Esophagus mucosa (tissue), 1 donor: ENCODE data around the gene ANKRD53. TPM values are rescaled to one million over a fixed set of nuclear protein-coding genes. Genes with fewer than 3 reads are reported as not detected.
"Not testable (repeated sequence)": the region's sequence is repeated elsewhere in the genome, so short reads cannot be mapped to it uniquely, and the experiment has no call there.

Experiments
- ATAC-seq: fragments of 200-7000 bp; cut with Tn5 transposase; one replicate; pipeline ENCODE4 v1.9.1; 2020
- total RNA-seq: library from RNA; stranded (reverse); gene quantifications from one replicate; pipeline ENCODE4 v1.2.4, GENCODE V29; 2023
- donor health status: DM: yes; HTN: yes; CAD: no.

The ANKRD53 gene
- total RNA-seq, 1 donor from 2014 or later = 0.40 TPM

- no peak for ATAC-seq
Measured at GRCh38 chr2:70991142-70991541, 12.7 kb downstream of the ANKRD53 start.

GRCh38 chr2:70991742-70992141, 13.3 kb downstream of the ANKRD53 start:
- no peak for ATAC-seq

- ATAC-seq = no peak
Measured at GRCh38 chr2:70992945-70993853, 14.8 kb downstream of the ANKRD53 start.

- peak; percentile 42 for ATAC-seq
Measured at GRCh38 chr2:70994009-70994698, 15.7 kb downstream of the ANKRD53 start.

GRCh38 chr2:70994699-70995425, 16.4 kb downstream of the ANKRD53 start, which contains the start of gene TEX261:
Gene TEX261, minus strand, starts transcription at chr2:70994873. Its CDS starts 116 bp downstream, at chr2:70994757.
- ATAC-seq = peak; percentile 95

- peak; percentile 51 for ATAC-seq
Measured at GRCh38 chr2:70995426-70995729, 16.9 kb downstream of the ANKRD53 start.

- ATAC-seq = not testable (repeated sequence)
Measured at GRCh38 chr2:70998885-70999284, 20.5 kb downstream of the ANKRD53 start.

GRCh38 chr2:70999362-70999761, 20.9 kb downstream of the ANKRD53 start:
- ATAC-seq = no peak

GRCh38 chr2:70999931-71000330, 21.5 kb downstream of the ANKRD53 start:
- ATAC-seq = not testable (repeated sequence)

GRCh38 chr2:71000780-71001591, 22.6 kb downstream of the ANKRD53 start:
- ATAC-seq = peak; percentile 78

GRCh38 chr2:71001592-71001927, 23.1 kb downstream of the ANKRD53 start:
- peak; percentile 16 for ATAC-seq

GRCh38 chr2:71001981-71002570, 23.6 kb downstream of the ANKRD53 start:
- ATAC-seq = peak; percentile 19

GRCh38 chr2:71003396-71003795, 25.0 kb downstream of the ANKRD53 start:
- ATAC-seq = no peak

- ATAC-seq = no peak
Measured at GRCh38 chr2:71003966-71004755, 25.7 kb downstream of the ANKRD53 start.

- no peak for ATAC-seq
Measured at GRCh38 chr2:71004857-71005256, 26.4 kb downstream of the ANKRD53 start.

GRCh38 chr2:71005271-71006202, 27.1 kb downstream of the ANKRD53 start:
- no peak for ATAC-seq

- ATAC-seq = no peak
Measured at GRCh38 chr2:71006323-71006722, 27.9 kb downstream of the ANKRD53 start.

- peak; percentile 39 for ATAC-seq
Measured at GRCh38 chr2:71006955-71007799, 28.7 kb downstream of the ANKRD53 start.

- no peak for ATAC-seq
Measured at GRCh38 chr2:71008342-71008741, 29.9 kb downstream of the ANKRD53 start.
